ENCODE measurements around the gene ATL3. TPM values are rescaled to one million over a fixed set of nuclear protein-coding genes. Genes with fewer than 3 reads are reported as not detected.

The ATL3 gene
- total RNA-seq, 4 donors from 2014 or later: 72.2 to 89.0 (median 80.9) TPM

- no peak overlapping the region for H3K4me3 ChIP-seq
- TF ChIP-seq POLR2A (IDR thresholded peaks at IDR 0.05) (no peak), POLR2AphosphoS5 (IDR thresholded peaks at IDR 0.05) (no peak), EP300 (IDR thresholded peaks at IDR 0.05) (no peak), CTCF (IDR thresholded peaks at IDR 0.05) (no peak)
- no peak for DNase-seq (ENCODE audit: low spot score in 2 of 2)
- H3K27me3 ChIP-seq: no peaks in the 10 kb centered on the region
- no peaks in the 10 kb centered on the region for H3K9me3 ChIP-seq
- WGBS: 89% methylated on average over 2 of the region's 2 CpGs
- H3K27ac ChIP-seq: no peak overlapping the region
- no peaks in the 10 kb centered on the region for H3K36me3 ChIP-seq
- peaks cover 14% of the 10 kb centered on the region for H3K4me1 ChIP-seq
These were observed 42.6 kb upstream of the ATL3 start for GRCh38 chr11:63713766-63714165.

GRCh38 chr11:63711838-63712237 is 40.7 kb upstream of the ATL3 start:
- Histone ChIP-seq H3K4me1 (peaks cover 20% of the 10 kb centered on the region), H3K36me3 (no peaks in the 10 kb centered on the region), H3K4me3 (no peak overlapping the region), H3K27ac (no peak overlapping the region), H3K27me3 (no peaks in the 10 kb centered on the region), H3K9me3 (no peaks in the 10 kb centered on the region)
- 85% methylated on average over 6 of the region's 6 CpGs for WGBS
- no peak for DNase-seq (ENCODE audit: low spot score in 2 of 2)
- TF ChIP-seq POLR2A (IDR thresholded peaks at IDR 0.05) (no peak), EP300 (IDR thresholded peaks at IDR 0.05) (no peak), CTCF (IDR thresholded peaks at IDR 0.05) (no peak), POLR2AphosphoS5 (IDR thresholded peaks at IDR 0.05) (no peak)

GRCh38 chr11:63710476-63711217 is 39.5 kb upstream of the ATL3 start:
- Histone ChIP-seq H3K4me1 (peaks cover 20% of the 10 kb centered on the region), H3K9me3 (no peaks in the 10 kb centered on the region), H3K36me3 (no peaks in the 10 kb centered on the region), H3K27ac (no peak overlapping the region), H3K4me3 (no peak overlapping the region), H3K27me3 (no peaks in the 10 kb centered on the region)
- TF ChIP-seq POLR2AphosphoS5 (IDR thresholded peaks at IDR 0.05) (no peak), CTCF (IDR thresholded peaks at IDR 0.05) (no peak), EP300 (IDR thresholded peaks at IDR 0.05) (no peak), POLR2A (IDR thresholded peaks at IDR 0.05) (no peak)
- no peak for DNase-seq (ENCODE audit: low spot score in 2 of 2)
- 66% methylated on average over 11 of the region's 11 CpGs for WGBS

- Histone ChIP-seq H3K4me1 (peaks cover 30% of the 10 kb centered on the region), H3K27me3 (no peaks in the 10 kb centered on the region), H3K9me3 (no peaks in the 10 kb centered on the region), H3K4me3 (no peak overlapping the region), H3K27ac (no peak overlapping the region), H3K36me3 (no peaks in the 10 kb centered on the region)
- WGBS: 47% methylated on average over 3 of the region's 3 CpGs
- TF ChIP-seq CTCF (IDR thresholded peaks at IDR 0.05) (no peak), EP300 (IDR thresholded peaks at IDR 0.05) (no peak), POLR2AphosphoS5 (IDR thresholded peaks at IDR 0.05) (no peak), POLR2A (IDR thresholded peaks at IDR 0.05) (no peak)
- DNase-seq (ENCODE audit: low spot score in 2 of 2): no peak
These were observed 38.2 kb upstream of the ATL3 start for GRCh38 chr11:63709336-63709884.

- Histone ChIP-seq H3K27me3 (no peaks in the 10 kb centered on the region), H3K4me1 (peaks cover 35% of the 10 kb centered on the region), H3K27ac (no peak overlapping the region), H3K4me3 (no peak overlapping the region), H3K36me3 (no peaks in the 10 kb centered on the region), H3K9me3 (no peaks in the 10 kb centered on the region)
- DNase-seq (ENCODE audit: low spot score in 2 of 2): no peak
- TF ChIP-seq POLR2A (IDR thresholded peaks at IDR 0.05) (no peak), CTCF (IDR thresholded peaks at IDR 0.05) (no peak), POLR2AphosphoS5 (IDR thresholded peaks at IDR 0.05) (no peak), EP300 (IDR thresholded peaks at IDR 0.05) (no peak)
- WGBS: 90% methylated on average over 1 of the region's 1 CpG
These were observed 37.6 kb upstream of the ATL3 start for GRCh38 chr11:63708764-63709163.

Measured in suprapubic skin (tissue), 4 donors.